ENCODE results near the gene MAP4K4.

Gene MAP4K4

DNA sequence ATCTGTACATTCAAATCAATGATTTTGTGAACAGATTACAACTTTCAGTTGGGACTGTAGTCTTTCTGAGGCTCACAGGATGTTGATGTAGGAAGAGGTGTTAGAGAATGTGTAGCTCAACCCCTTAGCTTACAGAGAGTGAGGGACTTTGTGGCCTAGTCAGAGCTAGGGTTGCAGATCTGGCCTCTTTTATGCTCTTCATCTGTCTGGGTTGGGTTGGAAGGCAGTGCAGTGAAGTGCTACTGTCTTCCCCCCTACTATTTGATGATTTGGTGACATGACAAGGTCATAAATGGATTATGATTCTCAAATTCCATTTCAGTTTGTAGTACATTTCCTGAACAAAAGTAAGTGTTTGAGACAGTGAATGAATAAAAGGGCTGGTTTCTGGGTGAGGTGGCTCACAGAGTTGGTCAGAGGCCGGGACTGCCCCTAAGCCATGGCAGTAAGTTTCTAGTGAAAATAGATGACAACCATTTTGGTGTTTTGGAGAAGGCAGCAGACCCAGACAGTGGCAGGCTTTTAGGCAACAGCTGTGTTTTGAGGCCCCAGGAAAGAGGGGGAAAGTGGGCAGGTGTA, 21.6 kb downstream of the MAP4K4 start:
- no peak overlapping the region for H2AFZ ChIP-seq (ENCODE audit: low read depth, low read length)
- H4K20me1 ChIP-seq (ENCODE audit: insufficient read depth, low read length): peaks cover 89% of the 10 kb centered on the region
- H3K4me2 ChIP-seq (ENCODE audit: insufficient read depth, low read length): no peak overlapping the region; the same call in 1 of the 2 replicates
- peaks cover 3% of the 10 kb centered on the region; the same call in 1 of the 2 replicates for H3K36me3 ChIP-seq (ENCODE audit: insufficient read depth, low read length)
- no peak overlapping the region for H3K9ac ChIP-seq (ENCODE audit: low read depth, low read length)
- peak; percentile 88 for ATAC-seq (ENCODE audit: insufficient read depth, low read depth)
- H3K27ac ChIP-seq (ENCODE audit: low read length): peak overlapping the region; percentile 45
- TF ChIP-seq EZH2 (IDR thresholded peaks at IDR 0.05; ENCODE audit: borderline replicate concordance, low read depth, low read length, severe bottlenecking): no peak
- TF ChIP-seq, protein P1, sequence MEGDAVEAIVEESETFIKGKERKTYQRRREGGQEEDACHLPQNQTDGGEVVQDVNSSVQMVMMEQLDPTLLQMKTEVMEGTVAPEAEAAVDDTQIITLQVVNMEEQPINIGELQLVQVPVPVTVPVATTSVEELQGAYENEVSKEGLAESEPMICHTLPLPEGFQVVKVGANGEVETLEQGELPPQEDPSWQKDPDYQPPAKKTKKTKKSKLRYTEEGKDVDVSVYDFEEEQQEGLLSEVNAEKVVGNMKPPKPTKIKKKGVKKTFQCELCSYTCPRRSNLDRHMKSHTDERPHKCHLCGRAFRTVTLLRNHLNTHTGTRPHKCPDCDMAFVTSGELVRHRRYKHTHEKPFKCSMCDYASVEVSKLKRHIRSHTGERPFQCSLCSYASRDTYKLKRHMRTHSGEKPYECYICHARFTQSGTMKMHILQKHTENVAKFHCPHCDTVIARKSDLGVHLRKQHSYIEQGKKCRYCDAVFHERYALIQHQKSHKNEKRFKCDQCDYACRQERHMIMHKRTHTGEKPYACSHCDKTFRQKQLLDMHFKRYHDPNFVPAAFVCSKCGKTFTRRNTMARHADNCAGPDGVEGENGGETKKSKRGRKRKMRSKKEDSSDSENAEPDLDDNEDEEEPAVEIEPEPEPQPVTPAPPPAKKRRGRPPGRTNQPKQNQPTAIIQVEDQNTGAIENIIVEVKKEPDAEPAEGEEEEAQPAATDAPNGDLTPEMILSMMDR (IDR thresholded peaks at IDR 0.05; ENCODE audit: borderline replicate concordance, extremely low read depth, low read length, poor library complexity, severe bottlenecking): no peak
- peaks cover 97% of the 10 kb centered on the region for H3K79me2 ChIP-seq (ENCODE audit: insufficient read depth, low read length)
- DNase-seq: no peak
- H3K4me3 ChIP-seq (ENCODE audit: low read depth in 1 of 2, low read length in 2 of 2): no peak overlapping the region
- no peaks in the 10 kb centered on the region for H3K9me3 ChIP-seq (ENCODE audit: insufficient read depth, low read length, severe bottlenecking)
- H3K27me3 ChIP-seq (ENCODE audit: insufficient read depth, low read length, poor library complexity): no peaks in the 10 kb centered on the region
- peaks cover 30% of the 10 kb centered on the region for H3K4me1 ChIP-seq (ENCODE audit: insufficient read depth, low read length)

DNA sequence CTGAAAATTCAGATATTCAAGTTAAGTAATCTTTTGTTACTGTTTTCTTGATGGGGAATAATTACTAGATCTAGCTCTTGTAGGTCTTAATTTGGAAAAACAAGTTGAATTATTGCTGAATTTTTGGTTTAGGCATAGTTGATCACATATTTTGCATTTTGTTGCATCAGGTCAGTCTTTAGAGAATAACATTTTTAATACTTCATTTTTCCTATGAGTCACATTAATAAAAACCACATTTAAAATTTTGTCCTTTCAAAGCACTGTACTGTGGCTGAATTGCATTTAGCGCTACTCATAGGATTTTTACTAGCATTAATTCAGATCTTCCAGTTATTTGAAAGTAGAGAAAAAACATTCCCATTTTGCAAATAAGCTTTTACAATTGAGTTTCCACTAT, 23.2 kb downstream of the MAP4K4 start:
- H3K9ac ChIP-seq (ENCODE audit: low read depth, low read length): no peak overlapping the region
- H2AFZ ChIP-seq (ENCODE audit: low read depth, low read length): no peak overlapping the region
- H3K4me3 ChIP-seq (ENCODE audit: low read depth in 1 of 2, low read length in 2 of 2): no peak overlapping the region
- H3K36me3 ChIP-seq (ENCODE audit: insufficient read depth, low read length): peaks cover 3% of the 10 kb centered on the region; the same call in 1 of the 2 replicates
- H3K79me2 ChIP-seq (ENCODE audit: insufficient read depth, low read length): peaks cover 97% of the 10 kb centered on the region
- no peak overlapping the region for H3K27ac ChIP-seq (ENCODE audit: low read length)
- ATAC-seq (ENCODE audit: insufficient read depth, low read depth) (no peak), DNase-seq (no peak)
- H4K20me1 ChIP-seq (ENCODE audit: insufficient read depth, low read length): peaks cover 94% of the 10 kb centered on the region
- TF ChIP-seq EZH2 (IDR thresholded peaks at IDR 0.05; ENCODE audit: borderline replicate concordance, low read depth, low read length, severe bottlenecking): no peak
- TF ChIP-seq, protein P1 (IDR thresholded peaks at IDR 0.05; ENCODE audit: borderline replicate concordance, extremely low read depth, low read length, poor library complexity, severe bottlenecking): no peak
- H3K4me1 ChIP-seq (ENCODE audit: insufficient read depth, low read length): peaks cover 30% of the 10 kb centered on the region
- no peaks in the 10 kb centered on the region for H3K9me3 ChIP-seq (ENCODE audit: insufficient read depth, low read length, severe bottlenecking)
- H3K4me2 ChIP-seq (ENCODE audit: insufficient read depth, low read length): no peak overlapping the region
- no peaks in the 10 kb centered on the region for H3K27me3 ChIP-seq (ENCODE audit: insufficient read depth, low read length, poor library complexity)

DNA sequence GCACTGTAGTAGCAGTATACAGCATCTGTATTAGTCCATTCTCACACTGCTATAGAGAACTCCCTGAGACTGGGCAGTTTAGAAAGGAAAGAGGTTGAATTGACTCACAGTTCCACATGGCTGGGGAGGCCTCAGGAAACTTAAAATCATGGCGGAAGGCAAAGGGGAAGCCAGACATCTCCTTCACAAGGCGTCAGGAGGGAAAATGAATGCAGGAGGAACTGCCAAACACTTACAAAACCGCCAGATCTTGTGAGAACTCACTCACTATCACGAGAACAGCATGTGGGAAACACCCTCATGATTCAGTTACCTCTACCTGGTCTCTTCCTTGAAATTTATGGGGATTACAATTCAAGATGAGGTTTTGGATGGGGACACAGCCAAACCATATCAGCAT, 25.4 kb downstream of the MAP4K4 start:
- ATAC-seq (ENCODE audit: insufficient read depth, low read depth): no peak
- H3K9ac ChIP-seq (ENCODE audit: low read depth, low read length): no peak overlapping the region
- no peaks in the 10 kb centered on the region for H3K9me3 ChIP-seq (ENCODE audit: insufficient read depth, low read length, severe bottlenecking)
- TF ChIP-seq EZH2 (IDR thresholded peaks at IDR 0.05; ENCODE audit: borderline replicate concordance, low read depth, low read length, severe bottlenecking): no peak
- TF ChIP-seq, protein P1 (IDR thresholded peaks at IDR 0.05; ENCODE audit: borderline replicate concordance, extremely low read depth, low read length, poor library complexity, severe bottlenecking): no peak
- H4K20me1 ChIP-seq (ENCODE audit: insufficient read depth, low read length): peaks cover 94% of the 10 kb centered on the region
- no peak overlapping the region for H3K4me3 ChIP-seq (ENCODE audit: low read depth in 1 of 2, low read length in 2 of 2)
- H2AFZ ChIP-seq (ENCODE audit: low read depth, low read length): no peak overlapping the region
- H3K4me2 ChIP-seq (ENCODE audit: insufficient read depth, low read length): no peak overlapping the region
- peaks cover 98% of the 10 kb centered on the region for H3K79me2 ChIP-seq (ENCODE audit: insufficient read depth, low read length)
- DNase-seq: no peak
- no peak overlapping the region for H3K27ac ChIP-seq (ENCODE audit: low read length)
- H3K4me1 ChIP-seq (ENCODE audit: insufficient read depth, low read length): peaks cover 14% of the 10 kb centered on the region
- no peaks in the 10 kb centered on the region for H3K27me3 ChIP-seq (ENCODE audit: insufficient read depth, low read length, poor library complexity)
- peaks cover 3% of the 10 kb centered on the region; the same call in 1 of the 2 replicates for H3K36me3 ChIP-seq (ENCODE audit: insufficient read depth, low read length)

Measured in DND-41 (cell line).